HFF-Myc (cell line): ENCODE data around the gene TTF2.
"Not testable (repeated sequence)": the region's sequence is repeated elsewhere in the genome, so short reads cannot be mapped to it uniquely, and the experiment has no call there.

Source experiments
- DNase-seq: peaks from one replicate; pipeline ENCODE4 v3.0.0-alpha.2; 2011; ENCODE audit warnings: low read depth; ENCODE audit errors: extremely low read depth
- H3K4me3 ChIP-seq: replicated peaks from 2 replicates; pipeline ENCODE4 v1.5.1; 2011; ENCODE audit warnings: low read depth, mild to moderate bottlenecking, control low read depth, low read length
- CTCF ChIP-seq: IDR thresholded peaks from 2 replicates; pipeline ENCODE4 v1.5.1; 2012; ENCODE audit warnings: mild to moderate bottlenecking, low read depth, low read length, control low read depth; ENCODE audit errors: missing control alignments

Gene TTF2

GRCh38 chr1:117114877-117115276 lies 54.8 kb downstream of the TTF2 start:
- no peak overlapping the region for H3K4me3 ChIP-seq

GRCh38 chr1:117116090-117116783 lies 56.1 kb downstream of the TTF2 start:
- no peak for DNase-seq
- TF ChIP-seq CTCF, result no peak
- no peak overlapping the region for H3K4me3 ChIP-seq

More at GRCh38 chr1:117114877-117115276, 54.8 kb downstream of the TTF2 start:
- no peak for TF ChIP-seq CTCF
- DNase-seq, result no peak

GRCh38 chr1:117116784-117117130 lies 56.6 kb downstream of the TTF2 start:
- no peak for TF ChIP-seq CTCF
- H3K4me3 ChIP-seq, result no peak overlapping the region
- no peak for DNase-seq

GRCh38 chr1:117117697-117118096 lies 57.6 kb downstream of the TTF2 start:
- no peak for DNase-seq
- H3K4me3 ChIP-seq, result no peak overlapping the region
- TF ChIP-seq CTCF, result no peak

- no peak overlapping the region for H3K4me3 ChIP-seq
- no peak for DNase-seq
- TF ChIP-seq CTCF, result no peak
These were observed 58.0 kb downstream of the TTF2 start for GRCh38 chr1:117118137-117118536.

GRCh38 chr1:117119144-117119543 lies 59.0 kb downstream of the TTF2 start:
- not testable (repeated sequence) for H3K4me3 ChIP-seq

GRCh38 chr1:117120774-117121588 lies 60.9 kb downstream of the TTF2 start:
- TF ChIP-seq CTCF, result no peak
- peak overlapping the region; percentile 57 for H3K4me3 ChIP-seq
- DNase-seq, result no peak

More at GRCh38 chr1:117119144-117119543, 59.0 kb downstream of the TTF2 start:
- DNase-seq, result not testable (repeated sequence)
